ENCODE results near the gene LEPR.

The LEPR gene

DNA sequence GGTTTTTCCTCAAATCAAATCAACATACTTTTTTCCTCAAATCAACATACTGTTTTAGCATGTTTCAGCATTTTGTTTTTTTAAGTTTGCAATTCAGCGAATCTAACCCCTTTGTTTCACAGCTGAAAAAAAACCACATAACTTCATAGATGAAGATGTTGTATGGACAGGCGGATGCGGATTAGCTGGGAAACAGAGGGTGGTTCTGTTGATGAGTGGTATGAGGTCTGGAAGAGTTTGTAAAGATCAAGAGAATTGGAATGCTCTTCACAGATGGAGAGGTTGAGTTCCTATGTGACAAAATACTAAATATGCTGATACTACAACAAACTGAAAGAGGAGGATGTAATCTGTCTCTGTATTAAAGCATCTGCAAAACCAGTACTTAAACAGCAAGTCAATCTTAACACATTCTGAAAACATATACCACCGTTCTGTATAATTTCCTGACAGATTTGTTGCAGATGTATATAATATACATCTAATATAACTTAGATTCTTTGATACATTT is 10.6 kb upstream of the LEPR start:
- no peak for DNase-seq (ENCODE audit: low read depth)

DNA sequence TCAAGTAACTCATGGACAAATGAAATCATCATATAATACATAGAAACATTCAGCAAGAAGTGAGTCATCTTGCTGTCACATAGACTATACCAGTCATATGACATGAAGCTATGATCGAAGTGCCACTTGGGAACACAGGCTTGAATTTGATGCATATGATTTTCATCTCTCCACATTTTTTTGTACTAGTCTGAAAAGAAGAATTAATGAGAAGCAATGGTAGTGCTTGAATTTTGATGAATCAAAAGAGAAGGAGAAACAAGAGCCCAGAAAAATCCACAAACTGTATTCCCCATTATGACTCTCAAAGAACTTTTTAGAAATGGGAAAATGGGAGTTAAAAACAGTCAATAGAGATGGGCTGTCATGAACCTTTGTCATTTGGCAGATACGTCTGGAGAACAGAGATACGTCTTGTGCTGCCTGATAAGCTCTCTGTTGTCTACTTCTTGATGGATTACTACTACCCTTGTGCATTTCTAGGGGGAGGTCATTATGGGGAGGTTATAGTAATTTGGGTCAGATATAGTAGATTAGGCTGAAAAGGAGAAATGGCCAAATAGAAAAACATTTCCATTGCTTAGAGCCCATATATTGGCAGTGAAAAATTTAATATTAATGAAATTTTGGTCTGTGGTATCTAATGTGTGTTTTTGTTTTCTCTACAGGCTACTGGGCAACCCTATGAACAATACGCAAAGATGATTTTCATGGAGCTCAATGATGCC is 8.0 kb upstream of the LEPR start:
- DNase-seq (ENCODE audit: low read depth): no peak

DNA sequence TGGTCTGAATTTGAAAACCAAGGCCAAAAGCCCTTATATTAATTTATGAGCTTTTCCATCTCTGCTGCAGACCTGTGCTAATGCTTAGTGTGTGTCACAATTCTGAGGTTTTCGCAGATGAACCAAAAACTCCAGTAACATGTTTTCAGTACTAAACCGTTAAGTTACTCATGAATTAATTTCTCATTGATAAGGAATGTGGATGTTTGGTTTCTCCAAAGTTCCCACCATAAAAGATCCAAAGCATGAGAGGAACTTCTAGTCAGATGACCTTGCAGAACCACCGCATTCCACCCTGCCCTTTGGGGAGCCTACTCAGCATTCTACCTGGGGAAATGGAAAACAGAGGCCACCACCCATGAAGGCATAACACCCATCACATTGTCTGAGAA is 7.5 kb upstream of the LEPR start:
- DNase-seq (ENCODE audit: low read depth): no peak

DNA sequence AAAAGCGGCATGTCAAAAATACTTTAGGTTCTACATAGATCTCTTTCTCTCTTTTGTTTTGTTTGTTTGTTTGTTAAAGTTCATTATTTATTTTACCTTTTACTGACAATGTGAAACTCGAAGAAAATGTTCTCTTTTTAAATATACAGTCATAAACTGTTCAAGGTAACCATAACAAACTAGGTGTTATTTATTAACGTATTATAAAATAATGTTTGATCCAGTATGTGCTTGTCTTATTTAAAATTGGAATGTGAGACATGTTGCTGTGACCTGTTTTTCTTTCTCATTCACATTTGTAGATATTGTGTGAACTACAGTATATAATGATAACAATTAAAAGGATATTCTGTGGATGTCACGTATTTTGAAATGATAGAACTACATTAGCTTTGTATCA is 5.9 kb upstream of the LEPR start:
- no peak for DNase-seq (ENCODE audit: low read depth)

DNA sequence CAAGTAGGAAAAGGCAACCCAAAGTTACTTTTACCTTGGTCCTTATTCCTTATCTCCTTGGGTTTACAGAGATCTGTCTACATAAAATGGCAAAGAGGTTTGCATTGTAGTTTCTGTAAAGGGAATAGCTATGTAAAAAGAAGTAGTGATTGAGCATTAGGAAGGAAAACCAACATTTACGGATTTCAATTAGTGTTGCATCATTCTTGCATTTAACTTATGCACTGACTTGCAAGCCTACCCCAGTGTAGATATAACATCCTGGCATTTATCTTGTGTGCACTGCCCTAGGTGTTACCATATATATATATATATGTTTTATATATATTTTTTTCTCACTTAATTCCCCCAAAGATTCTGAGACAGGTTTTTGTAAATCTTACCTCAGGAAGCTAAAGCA is 3.7 kb upstream of the LEPR start:
- DNase-seq (ENCODE audit: low read depth): no peak

DNA sequence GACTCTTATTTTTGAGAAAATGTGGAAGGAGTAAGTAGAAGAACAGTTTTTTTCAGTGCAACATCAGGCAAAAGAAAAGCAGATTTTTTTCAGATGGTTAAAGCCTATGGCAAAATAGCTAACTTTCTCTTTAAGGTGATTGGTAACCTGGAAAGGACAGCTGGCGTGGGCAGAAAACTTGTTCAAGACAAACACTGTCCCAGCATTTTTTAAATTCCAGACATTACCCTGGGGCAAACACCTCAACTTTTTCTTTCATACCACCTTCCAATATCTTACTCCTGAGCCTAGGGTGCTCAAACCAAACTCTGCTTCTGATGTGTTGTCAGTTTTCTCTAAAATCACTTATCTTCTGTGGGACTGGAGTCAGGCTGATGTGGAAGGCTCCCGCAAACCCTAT is 2.7 kb upstream of the LEPR start:
- DNase-seq (ENCODE audit: low read depth): no peak

DNA sequence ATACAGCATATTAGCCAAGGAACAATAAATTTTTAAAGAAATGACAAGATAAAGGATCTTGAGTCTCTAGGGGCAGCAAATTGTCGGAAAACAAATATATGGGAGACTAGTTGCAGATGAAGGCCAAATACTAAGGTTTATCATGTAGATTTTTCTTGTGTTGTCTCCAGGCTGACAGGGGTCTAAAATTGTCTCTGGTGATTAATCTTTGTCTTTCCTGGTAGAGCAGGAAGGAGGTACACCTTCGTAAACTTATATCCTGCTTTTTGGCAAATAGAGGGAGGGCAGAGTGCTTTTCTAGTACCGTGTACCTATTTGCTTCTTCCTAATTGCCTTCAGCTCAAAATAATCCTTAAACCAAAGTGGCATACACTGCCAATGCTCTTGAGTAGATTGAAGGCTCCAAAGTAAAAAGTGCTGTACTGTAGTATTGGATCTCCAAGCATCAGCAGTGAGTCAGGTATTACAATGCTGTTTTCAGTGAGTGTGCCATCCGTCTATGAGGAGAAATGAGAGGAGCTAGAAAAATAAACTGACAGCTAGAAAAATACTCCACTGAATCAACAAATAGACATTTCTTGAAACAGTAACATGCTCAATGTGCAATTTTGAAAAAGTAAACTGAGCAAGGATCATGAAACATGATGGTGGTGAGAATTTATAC is 1.8 kb upstream of the LEPR start:
- DNase-seq (ENCODE audit: low read depth): no peak

DNA sequence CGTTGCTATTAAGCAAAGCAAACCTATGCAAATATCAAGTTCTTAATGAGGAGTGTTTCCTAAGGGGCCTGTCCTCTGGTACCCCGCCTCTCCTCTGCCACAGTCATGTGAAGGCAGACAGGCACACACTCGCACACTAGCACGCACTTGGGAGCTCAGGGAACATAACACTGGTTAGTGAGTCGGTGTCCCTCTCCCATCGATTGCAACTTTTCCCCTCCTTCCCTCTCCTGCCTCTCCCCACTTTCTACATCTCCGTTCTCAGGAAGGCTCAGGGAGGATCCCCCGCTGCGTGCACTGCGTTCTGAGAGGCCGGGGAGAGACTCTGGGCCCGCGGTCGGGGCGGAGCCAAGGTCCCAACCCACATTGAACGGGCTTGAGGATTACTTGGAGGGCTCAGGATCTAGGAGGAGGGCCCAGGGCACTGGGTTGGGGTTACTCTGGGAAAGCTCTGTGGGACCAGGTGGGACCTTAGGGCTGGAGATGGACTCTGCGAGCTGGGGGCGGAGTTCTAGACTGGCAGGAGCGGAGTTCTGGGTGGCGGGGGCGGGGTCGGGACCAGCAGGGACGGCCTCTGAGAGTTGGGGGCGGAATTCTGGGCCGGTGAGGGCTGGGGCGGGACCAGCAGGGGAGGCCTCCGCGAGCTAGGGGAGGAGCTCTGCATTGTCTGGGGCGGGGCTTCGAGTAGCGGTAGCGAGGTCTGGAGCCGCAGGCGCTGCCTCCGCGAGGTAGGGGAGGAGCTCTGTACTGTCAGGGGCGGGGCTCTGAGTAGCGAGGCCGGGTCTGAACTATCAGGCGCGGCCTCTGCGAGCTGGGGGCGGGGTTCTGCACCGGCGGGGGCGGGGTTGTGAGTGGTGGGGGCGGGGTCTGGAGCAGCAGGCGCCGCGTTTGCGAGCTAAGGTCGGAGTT is 533 bp upstream of the LEPR start:
- DNase-seq (ENCODE audit: low read depth): peak; percentile 97

DNA sequence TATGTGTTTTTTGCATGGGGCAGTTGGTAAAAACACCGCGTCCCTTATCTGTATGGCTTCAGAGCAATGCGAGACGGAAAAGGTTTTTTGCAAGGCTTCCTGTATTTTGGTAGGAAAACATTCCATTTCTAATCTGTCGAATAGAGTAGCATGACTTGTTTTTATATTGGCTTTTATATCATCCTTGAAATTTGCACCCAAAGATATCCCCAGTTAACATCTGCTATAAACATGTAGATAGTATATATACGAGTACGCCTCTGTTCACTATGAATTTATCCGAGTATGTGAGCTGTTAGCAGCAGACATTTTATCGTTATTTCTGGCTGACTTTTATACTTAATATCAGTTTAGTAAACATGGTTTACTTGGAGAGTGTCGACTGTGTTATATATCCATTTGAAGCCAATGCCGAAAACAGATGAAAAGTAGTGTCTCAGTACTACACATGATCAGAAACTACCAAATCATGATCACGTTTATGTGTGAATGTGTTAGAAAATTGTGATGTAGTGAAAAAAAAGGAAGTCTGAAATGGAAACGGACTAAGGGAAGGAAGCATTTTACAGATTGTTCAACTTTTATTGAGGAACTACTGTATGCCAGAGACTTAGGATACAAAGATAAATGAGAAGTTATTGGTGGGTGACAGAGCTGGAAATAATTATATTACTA is 1.0 kb downstream of the LEPR start:
- no peak for DNase-seq (ENCODE audit: low read depth)

DNA sequence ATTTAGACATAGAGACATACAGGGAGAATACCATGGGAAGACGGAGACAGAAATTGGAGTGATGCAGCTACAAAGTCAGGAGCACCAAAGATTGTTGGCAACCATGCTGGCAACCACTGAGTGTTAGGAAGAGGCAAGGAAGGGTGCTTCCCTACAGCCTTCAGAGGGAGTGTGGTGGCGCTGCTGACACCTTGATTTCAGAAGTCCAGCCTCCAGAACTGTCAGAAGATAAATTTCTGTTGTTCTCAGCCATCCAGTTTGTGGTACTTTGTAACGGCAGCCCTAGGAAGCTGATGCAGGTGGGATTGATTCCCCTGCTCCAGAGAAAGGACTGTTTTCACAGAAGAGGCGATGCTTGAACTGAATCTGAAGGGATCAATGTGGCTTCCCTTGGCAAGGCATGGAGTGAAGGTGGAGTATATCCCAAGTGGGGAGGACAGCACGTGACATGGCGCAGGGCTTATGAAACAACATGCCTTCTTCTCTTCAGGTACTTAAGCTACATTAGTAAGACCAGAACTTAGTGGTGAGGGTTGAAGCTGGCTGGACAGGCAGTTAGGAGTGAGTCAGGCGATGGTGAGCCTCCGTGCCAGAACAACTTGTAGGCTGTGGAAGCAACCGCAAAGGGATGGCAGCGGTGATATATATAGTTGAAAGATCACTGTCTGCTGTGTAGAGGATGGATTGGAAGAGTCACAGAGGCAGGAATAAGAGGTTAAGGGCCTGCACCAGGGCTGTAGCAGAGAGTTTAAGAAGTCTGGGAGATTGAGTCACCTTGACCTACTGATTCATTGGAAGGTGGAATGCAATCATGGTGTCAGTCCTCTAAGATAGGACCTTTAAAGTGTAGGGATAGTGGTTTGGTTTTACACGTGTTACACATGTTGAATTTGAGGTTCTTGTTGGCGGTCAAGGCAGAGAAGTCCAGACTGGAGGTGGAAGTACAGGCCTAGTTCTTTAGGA is 2.1 kb downstream of the LEPR start:
- DNase-seq (ENCODE audit: low read depth): no peak

DNA sequence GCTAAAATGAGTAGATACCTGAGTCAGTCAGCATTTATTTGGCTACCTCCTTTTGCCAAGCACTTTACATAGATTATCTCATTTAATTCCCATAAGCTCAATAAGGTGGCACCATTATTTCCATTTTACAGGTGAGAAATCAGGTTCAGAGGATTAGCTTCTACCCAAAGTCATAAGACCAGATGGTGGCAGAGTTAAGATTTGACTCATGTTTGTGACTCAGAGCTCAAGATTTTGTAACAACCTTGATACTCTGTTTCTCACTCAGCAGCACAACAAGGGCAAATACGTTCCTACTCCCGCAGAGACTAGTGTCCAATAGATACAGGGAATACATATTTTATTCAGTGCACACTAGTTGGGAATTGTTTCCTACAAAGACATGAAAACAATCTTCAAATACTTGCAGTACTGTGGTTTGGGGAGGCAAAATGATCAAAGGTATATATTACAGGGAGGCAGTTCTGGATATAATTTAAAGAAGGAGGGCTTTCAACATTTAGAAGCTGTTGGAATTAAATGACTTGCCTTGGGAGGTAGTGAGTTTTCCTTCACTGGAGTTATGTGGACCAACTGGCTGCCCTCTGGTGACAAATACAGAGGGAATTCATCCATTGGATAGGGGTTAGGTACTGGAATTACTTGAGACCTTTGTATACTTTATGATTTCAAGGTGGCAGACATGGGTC is 3.6 kb downstream of the LEPR start:
- no peak for DNase-seq (ENCODE audit: low read depth)

DNA sequence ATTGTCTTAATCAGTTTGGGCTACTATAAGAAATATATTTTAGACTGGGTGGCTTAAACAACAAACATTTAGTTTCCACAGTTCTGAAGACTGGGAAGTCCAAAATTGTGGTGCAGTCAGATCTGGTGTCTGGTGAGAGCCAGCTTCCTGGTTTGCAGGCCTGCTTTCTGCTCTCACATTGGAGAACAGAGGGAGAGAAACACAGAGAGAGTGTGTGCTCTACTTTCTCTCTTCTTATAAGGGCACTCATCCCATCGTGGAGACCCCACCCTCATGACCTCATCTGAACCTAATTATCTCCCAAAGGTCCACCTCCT is 4.1 kb downstream of the LEPR start:
- DNase-seq (ENCODE audit: low read depth): no peak

DNA sequence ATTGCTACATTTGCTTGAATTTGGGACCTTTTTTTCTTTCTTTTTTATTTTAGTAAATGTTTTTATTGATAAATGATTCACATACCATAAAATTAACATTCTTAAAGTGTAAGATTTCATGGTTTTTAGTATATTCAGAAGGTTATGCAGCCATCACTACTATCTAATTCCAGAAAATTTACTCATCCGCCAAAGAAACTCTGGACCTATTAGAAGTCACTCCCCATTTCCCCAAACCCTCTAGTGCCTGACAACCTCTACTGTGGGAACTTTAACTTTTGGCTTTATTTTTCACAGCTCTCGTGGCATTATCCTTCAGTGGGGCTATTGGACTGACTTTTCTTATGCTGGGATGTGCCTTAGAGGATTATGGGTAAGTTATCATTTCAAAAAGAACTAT is 4.5 kb downstream of the LEPR start:
- no peak for DNase-seq (ENCODE audit: low read depth)

DNA sequence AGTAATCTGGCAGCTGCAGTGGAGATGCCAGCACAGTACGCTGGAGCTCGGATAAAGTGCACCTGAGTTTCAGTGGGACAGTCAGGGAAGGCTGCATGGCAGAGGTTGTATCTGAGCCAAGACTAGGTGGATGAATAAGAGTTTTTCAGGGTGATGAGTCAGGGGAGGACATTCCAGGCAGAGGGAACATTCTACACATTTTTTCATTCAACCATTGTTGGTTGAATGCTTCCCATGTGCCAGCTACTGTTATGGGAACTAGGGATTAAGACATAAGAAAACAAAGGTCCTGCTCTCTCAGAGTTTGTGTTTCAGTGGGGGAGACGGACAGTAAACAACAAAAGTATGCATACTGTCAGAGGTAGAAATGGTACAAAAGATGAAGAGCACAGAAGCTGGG is 5.2 kb downstream of the LEPR start:
- no peak for DNase-seq (ENCODE audit: low read depth)

DNA sequence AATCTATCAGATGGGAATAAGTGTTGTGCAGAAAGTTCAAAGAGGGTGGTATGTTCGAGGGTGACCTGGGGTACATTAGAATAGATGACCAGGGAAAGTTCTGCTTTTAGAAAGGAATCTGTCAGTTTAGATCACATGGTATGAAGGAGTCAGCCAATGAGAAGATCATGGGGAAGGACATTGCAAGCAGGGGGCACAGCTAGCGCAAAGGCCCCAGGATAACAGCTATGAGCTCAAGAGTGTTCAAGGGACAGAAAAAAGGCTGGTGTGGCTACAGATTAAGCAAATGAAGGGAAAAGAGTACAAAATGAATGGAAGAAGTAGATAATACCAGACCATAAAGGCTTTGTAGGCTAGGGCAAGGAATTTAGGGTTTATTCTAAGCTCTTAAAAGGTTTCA is 8.6 kb downstream of the LEPR start:
- no peak for DNase-seq (ENCODE audit: low read depth)

DNA sequence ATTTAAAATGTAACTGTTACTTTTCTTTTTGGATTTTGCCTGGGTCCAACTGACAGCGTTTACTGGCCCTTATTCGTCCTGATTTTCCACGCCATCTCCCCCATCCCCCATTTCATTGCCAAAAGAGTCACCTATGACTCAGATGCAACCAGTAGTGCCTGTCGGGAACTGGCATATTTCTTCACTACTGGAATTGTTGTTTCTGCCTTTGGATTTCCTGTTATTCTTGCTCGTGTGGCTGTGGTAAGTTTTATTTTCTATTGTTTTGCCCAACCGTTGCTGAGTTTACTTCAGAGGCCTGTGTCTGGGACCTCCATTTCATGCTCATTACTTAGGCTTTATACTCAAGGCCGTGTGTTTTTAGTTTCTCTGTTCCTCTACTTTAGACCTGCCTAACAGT is 9.3 kb downstream of the LEPR start:
- no peak for DNase-seq (ENCODE audit: low read depth)

DNA sequence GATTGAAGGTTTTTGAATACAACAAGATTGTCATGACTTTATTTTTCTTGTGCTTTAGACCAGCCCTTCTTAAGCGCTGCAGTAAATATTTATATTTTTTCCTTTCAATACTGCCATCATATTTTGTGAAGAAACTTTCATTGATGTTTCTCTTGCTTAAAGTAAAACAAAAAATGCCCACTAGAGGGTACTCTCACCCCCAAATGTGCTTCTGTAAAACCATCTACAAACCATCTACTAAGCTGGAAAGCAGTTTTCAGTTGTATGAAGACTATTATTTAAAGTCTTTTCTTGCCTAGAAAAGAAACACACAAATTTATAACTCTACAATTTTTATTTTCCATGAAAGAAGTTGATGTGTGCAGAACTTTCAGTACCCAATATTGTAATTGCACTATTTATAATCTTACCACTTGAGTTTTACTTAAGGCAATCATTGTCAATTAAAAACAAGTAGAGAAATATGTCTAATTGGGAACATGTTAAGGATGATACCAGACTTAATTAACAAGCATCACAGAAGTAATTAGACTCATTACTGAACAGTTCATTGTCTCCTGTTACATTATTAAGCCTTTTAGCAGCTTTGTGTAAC is 10.7 kb downstream of the LEPR start:
- DNase-seq (ENCODE audit: low read depth): no peak

DNA sequence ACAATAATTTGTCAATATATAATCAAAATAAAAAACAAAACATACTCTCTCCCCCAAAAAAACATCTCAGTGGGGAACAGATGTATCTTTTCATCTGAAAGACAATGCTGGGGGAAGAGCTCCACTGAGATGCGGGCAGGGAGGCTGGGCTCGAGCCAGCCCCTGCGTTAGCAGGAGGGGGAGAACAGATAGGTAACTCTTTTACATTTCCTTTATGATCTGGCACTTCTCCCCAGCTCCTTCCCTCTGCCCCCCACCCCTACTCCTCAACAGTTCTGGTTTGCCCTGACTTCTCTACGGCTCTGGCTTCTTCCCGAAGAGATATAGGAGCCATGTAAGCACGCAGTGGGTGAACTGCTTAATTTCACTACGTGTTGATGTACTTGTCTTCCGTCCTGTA is 12.4 kb downstream of the LEPR start:
- no peak for DNase-seq (ENCODE audit: low read depth)

DNA sequence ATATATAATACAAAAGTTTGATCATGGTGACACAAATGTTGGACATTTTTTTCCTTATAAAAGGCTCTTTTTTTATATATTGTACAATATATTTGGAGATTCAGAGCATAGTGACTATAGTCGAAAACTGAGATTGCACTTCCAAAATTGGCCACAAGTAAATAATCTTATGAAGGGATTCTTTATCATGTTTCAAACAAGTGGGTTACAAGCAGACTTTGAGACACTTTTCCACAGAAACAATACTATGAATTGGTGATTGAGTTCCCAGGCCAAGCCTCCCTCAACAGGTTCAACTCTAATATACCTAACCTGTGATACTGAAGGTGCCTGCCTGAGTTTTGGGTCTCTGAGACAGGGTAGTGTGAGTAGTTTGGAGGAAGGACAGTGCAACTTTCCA is 13.8 kb downstream of the LEPR start:
- DNase-seq (ENCODE audit: low read depth): no peak

DNA sequence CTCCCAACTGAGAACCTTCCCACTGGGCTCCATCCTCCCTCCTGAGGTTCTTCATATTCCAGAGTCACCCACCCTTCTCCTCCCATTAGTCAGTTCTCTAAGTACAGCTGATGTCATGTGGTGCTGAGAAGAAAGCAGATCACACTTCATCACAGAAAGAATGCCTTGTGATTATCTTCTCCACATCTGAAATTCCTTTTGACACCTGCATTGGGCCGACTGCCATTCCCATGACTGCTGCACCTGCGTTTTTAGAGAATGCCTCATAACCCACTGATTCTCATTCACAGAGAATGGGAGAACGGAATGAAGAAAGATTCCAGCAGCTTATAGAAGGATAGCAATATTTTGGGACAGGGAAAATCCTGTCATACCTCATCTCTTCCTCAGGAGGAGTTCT is 14.3 kb downstream of the LEPR start:
- DNase-seq (ENCODE audit: low read depth): no peak

All from activated T-cell treated with anti-CD3 and anti-CD28 coated beads for 1 hour (primary cell).